GM12801 (cell line): ENCODE results near the gene CDC42EP3.

Source experiments
- TF ChIP-seq, protein P1 (sequence below): IDR thresholded peaks from one replicate; pipeline ENCODE4 v1.5.1; 2011; ENCODE audit warnings: control low read depth; ENCODE audit not compliant: insufficient read length; ENCODE audit errors: extremely low read depth

CDC42EP3 gene

DNA sequence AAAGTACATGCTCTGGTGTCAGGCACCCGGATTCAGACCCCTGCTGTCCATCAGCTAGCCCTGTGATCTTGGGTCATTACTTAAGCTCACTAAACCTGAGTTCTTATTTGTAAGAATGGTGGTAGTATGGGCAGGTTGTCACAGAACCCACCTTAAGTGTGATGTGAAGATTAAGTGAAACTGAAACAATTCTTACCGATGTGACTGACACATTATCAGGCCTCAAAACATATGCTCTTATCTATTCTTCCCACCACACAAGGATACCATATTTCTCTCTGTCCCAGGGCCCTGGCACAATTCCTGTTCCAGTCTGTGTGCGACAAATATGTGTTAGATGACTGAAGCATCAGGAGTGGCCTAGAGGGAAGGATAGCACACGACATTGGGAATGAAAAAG is 11.0 kb upstream of the CDC42EP3 start:
- TF ChIP-seq, protein P1, sequence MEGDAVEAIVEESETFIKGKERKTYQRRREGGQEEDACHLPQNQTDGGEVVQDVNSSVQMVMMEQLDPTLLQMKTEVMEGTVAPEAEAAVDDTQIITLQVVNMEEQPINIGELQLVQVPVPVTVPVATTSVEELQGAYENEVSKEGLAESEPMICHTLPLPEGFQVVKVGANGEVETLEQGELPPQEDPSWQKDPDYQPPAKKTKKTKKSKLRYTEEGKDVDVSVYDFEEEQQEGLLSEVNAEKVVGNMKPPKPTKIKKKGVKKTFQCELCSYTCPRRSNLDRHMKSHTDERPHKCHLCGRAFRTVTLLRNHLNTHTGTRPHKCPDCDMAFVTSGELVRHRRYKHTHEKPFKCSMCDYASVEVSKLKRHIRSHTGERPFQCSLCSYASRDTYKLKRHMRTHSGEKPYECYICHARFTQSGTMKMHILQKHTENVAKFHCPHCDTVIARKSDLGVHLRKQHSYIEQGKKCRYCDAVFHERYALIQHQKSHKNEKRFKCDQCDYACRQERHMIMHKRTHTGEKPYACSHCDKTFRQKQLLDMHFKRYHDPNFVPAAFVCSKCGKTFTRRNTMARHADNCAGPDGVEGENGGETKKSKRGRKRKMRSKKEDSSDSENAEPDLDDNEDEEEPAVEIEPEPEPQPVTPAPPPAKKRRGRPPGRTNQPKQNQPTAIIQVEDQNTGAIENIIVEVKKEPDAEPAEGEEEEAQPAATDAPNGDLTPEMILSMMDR: no peak

DNA sequence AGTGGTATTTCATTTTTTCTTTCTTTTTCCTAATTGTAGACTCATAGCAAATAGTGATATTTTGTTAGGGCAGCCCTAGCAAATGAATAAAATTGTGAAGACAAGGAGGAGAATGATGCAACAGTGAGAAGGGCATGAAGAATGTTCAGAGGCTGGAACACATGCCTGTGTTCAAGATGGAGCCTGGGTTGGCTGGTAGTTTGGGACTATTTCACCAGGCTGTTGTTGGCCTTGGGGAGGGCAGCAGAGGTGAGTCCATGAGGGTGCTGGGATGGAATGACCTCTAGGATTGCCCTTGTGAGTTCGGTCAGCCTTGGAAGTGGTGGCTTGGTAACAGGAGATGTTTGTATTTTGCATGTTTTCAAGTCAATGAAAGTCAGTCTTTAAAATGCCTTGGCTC is 10.1 kb upstream of the CDC42EP3 start:
- TF ChIP-seq, protein P1: no peak

DNA sequence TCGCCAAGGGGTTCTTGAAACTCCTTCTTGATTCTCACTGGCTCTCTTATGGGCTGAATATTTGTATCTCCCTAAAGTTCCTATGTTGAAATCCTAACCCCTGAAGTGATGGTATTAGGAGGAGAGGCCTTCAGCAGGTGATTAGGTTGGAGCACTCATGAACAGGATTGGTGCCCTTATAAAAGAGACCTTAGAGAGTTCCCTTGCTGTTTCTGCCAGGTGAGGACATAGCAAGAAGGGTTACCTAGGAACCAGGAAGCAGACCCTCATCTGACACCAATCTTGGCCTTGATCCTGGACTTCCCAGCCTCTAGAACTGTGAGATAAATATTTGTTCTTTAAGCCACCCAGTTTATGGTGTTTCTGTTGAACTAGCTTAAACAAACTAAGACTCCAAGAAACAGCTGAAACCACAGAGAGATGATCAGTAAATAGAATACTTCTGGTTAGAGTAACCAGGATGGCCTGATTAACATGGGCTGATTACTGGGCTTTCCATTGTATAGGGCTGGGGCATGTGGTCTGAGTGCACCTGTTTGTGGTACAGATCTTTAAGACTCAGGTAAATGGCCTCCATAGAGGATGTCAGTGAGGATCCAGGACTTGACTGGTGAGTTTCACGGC is 7.7 kb upstream of the CDC42EP3 start:
- TF ChIP-seq, protein P1: no peak

DNA sequence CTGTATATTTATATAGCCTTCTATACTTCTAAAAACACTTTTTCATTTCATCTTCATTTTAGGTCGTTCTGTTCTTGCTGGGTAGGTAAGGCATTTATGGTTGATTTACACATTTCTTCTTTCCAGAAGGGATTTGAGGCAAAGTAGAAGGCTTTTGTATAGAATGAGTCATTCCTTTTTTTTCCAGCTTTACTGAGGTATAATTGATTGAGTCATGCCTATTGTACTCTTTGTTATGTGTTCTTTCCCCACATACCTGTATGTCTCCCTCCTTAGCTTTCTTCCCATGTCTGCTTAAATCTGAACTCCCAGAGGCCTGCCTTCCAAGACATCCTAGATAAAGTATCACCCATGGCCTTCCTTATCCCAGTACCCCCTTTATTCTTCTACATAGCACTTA is 4.8 kb upstream of the CDC42EP3 start:
- TF ChIP-seq, protein P1: no peak

DNA sequence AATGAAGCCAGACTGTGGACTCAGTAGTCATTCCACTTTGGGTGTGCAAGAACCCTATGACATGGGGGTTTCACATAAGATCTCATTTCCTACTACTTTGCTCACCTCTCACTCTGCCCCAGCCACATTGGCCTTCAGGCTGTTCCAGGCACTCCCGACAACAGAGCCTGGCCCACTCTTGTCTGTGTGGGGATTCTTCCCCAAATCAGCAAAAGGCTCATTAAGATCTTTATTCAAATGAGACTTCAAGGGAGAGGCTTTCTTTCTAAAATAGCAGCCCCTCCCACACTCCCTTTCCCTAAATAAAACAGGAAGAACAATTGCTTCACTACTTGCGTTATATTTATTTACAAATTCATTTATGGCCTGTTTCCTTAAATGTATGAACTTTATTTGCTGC is 3.5 kb upstream of the CDC42EP3 start:
- TF ChIP-seq, protein P1: no peak

DNA sequence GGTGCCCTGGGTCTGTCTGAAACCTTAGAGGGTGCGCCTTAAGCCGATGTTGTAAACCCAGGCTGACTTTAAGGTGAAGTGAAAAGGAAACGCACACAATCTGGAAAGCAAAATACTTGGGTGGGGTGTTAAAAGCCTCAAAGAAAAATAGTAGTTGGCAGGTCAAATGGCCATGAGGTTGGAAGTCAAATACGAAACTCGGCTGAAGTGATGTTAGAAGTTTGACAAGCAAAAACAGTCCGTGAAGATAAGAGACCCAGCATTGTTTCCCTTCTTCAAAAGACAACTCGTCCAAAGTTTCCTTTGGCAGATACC is 1.4 kb upstream of the CDC42EP3 start:
- TF ChIP-seq, protein P1: no peak

DNA sequence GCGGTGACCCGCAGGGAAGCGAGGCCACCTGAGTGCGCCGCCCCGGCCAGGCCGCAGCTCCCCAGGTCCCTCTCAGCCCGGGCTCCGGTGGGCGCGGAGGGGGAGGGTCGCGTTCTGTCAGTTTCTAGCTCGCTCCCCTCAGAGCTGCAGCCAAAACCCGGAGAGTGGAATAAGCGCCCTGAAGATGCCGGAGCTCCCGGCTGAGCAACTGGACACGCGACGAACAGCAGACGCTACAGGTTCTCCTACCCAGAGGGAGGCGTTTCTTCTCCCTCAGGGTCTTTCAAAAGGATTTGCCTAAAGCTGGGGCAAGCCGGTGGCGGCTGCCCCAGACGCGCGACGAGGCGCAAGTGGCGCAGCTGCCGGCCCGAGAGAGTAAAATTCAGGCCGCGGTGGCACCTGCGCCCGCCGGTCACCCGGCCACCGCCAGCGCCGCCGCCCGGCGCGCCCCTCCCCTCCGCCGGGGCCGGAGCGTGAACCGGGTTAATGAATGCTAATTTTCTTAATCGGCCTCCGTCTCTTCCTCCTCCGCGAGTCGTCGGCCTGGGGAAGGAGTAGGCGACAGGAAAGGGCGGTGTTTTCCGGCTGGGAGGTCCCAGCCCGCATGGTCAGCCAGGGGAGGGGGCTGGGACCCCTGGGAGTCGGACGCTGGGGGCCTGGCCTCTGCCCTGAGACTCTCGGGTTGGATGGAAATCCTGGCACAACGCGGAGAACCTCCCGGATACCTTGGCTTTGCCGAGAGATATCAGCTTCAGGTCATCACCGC is 845 bp upstream of the CDC42EP3 start:
- TF ChIP-seq, protein P1: no peak
